ENCODE data around the gene FAM184B.

The FAM184B gene

DNA sequence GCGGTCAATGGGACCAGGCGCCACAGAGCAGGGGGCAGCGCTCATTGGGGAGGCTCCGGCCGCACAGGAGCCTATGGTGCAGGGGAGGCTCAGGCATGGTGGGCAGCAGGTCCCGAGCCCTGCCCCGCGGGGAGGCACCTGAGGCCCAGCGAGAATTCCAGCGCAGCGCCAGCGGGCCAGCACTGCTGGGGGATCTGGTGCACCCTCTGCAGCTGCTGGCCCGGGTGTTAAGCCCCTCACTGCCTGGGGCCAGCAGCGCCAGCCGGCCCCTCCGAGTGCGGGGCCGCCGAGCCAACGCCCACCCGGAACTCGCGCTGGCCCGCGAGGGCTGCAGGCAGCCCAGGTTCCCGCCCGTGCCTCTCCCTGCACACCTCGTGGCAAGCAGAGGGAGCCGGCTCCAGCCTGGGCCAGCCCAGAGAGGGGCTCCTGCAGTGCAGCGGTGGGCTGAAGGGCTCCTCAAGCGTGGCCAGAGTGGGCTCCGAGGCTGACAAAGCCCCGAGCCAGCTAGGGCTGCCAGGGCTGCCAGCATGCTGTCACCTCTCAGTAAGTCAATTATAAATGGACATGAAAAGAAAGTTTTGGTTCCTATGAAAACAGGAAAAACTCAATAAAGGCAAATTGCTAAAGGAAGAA lies 14.5 kb downstream of the FAM184B start:
- TF ChIP-seq CTCF (IDR thresholded peaks at IDR 0.05; ENCODE audit: low read depth, low read length, missing control alignments): no peak
- H3K4me3 ChIP-seq (replicated peaks; ENCODE audit: low read depth, low read length): no peak overlapping the region
- DNase-seq (ENCODE audit: extremely low read depth, low read depth): no peak

DNA sequence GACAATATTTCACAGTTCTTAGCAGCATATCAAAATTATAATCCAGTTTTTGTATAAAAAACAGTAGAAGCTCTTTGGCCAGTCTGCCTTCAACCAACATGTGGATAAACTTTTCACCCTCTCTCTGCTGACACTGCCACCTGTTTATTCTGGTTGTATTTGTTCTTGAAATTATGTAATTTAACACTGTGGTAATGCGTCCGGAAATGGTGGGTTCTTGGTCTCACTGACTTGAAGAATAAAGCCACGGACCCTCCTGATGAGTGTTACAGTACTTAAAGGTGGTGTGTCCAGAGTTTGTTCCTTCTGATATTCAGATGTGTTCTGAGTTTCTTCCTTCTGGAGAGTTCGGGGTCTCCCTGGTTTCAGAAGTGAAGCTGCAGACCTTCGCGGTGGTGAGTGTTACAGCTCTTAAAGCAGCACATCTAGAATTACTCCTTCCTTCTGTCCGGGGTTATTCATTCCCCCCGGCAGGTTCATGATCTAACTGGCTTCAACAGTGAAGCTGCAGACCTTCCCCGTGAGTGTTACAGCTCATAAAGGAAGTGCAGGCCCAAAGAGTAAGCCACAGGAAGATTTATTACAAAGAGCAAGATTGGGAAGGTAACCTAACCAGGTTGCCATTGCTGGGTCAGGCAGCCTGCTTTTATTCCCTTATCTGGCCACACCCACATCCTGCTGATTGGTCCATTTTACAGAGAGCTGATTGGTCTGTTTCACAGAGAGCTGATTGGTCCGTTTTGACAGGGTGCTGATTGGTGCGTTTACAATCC lies 15.7 kb downstream of the FAM184B start:
- TF ChIP-seq CTCF (IDR thresholded peaks at IDR 0.05; ENCODE audit: low read depth, low read length, missing control alignments): no peak
- no peak for DNase-seq (ENCODE audit: extremely low read depth, low read depth)

GRCh38 chr4:17763931-17764330 lies 17.5 kb downstream of the FAM184B start:
- no peak overlapping the region for H3K4me3 ChIP-seq (replicated peaks; ENCODE audit: low read depth, low read length)
- DNase-seq (ENCODE audit: extremely low read depth, low read depth): no peak
- no peak for TF ChIP-seq CTCF (IDR thresholded peaks at IDR 0.05; ENCODE audit: low read depth, low read length, missing control alignments)

More for the DNA sequence above, 15.7 kb downstream of the FAM184B start:
- no peak overlapping the region for H3K4me3 ChIP-seq (replicated peaks; ENCODE audit: low read depth, low read length)

- no peak for TF ChIP-seq CTCF (IDR thresholded peaks at IDR 0.05; ENCODE audit: low read depth, low read length, missing control alignments)
- H3K4me3 ChIP-seq (replicated peaks; ENCODE audit: low read depth, low read length): no peak overlapping the region
- no peak for DNase-seq (ENCODE audit: extremely low read depth, low read depth)
Observed at GRCh38 chr4:17763416-17763815, 18.0 kb downstream of the FAM184B start.

GRCh38 chr4:17762726-17763125 lies 18.7 kb downstream of the FAM184B start:
- no peak overlapping the region for H3K4me3 ChIP-seq (replicated peaks; ENCODE audit: low read depth, low read length)
- peak; percentile 39 for TF ChIP-seq CTCF (IDR thresholded peaks at IDR 0.05; ENCODE audit: low read depth, low read length, missing control alignments)
- no peak for DNase-seq (ENCODE audit: extremely low read depth, low read depth)

- TF ChIP-seq CTCF (IDR thresholded peaks at IDR 0.05; ENCODE audit: low read depth, low read length, missing control alignments): no peak
- no peak overlapping the region for H3K4me3 ChIP-seq (replicated peaks; ENCODE audit: low read depth, low read length)
Observed at GRCh38 chr4:17761062-17761461, 20.4 kb downstream of the FAM184B start.

More at GRCh38 chr4:17761062-17761461, 20.4 kb downstream of the FAM184B start:
- no peak for DNase-seq (ENCODE audit: extremely low read depth, low read depth)

All from HFF-Myc (cell line).